HepG2 (cell line): Measurements from ENCODE around the gene SEC61A2. TPM values are rescaled to one million over a fixed set of nuclear protein-coding genes. Genes with fewer than 3 reads are reported as not detected.

Experiments used
- ATAC-seq: fragments of 200-7000 bp; cut with Tn5 transposase; 3 replicates; pipeline ENCODE4 v1.9.1; 2020; ENCODE audit warnings: mild to moderate bottlenecking, moderate library complexity
- BruUV-seq: library from RNA; stranded (reverse); fragments of 400-500 nt; replicated peaks from 2 replicates; lab custom pipeline; 2021; lab: Mats Ljungman, UMichigan
- CTCF ChIA-PET: fragments of 300-600 bp; formaldehyde crosslinking; extraction: SDS; loops from one replicate; lab custom pipeline; 2021; ENCODE audit warnings: low total read pairs, inconsistent platforms, low intra/inter-chr PET ratio; lab: Yijun Ruan, JAX
- POLR2A ChIA-PET: fragments of 350-600 bp; sonication (Branson Sonifier 250); formaldehyde crosslinking; loops from one replicate; lab custom pipeline; 2020; ENCODE audit warnings: antibody characterized with exemption, inconsistent platforms; lab: Yijun Ruan, JAX
- DNase-seq: peaks from one replicate; pipeline ENCODE4 v3.0.0-alpha.2; 2015; ENCODE audit warnings: low spot score
- FAIRE-seq: peaks from 3 replicates; lab custom pipeline; 2011; peaks lifted over from hg19 to GRCh38; lab: Jason Lieb, UNC
- H2AFZ ChIP-seq: one replicate; pipeline ENCODE4 v1.6.1; 2011; ENCODE audit warnings: low read length, inconsistent platforms
- H3K27ac ChIP-seq: fragments of 300-600 bp; 3 replicates; pipeline ENCODE4 v1.8.0; 2011; ENCODE audit warnings: mixed run types, mild to moderate bottlenecking, mixed read lengths, low read length, inconsistent platforms; ENCODE audit not compliant: insufficient read depth; ENCODE audit errors: extremely low read length
- H3K27me3 ChIP-seq, 2 experiments: fragments of 200-600 bp in 1 of 2; 2 replicates in 1 of 2; 3 replicates in 1 of 2; pipeline versions ENCODE4 v1.6.0 to v1.8.0; 2011; ENCODE audit warnings: low read length in 2 of 2, mild to moderate bottlenecking in 2 of 2, moderate library complexity in 2 of 2, inconsistent platforms in 1 of 2; ENCODE audit not compliant: insufficient read depth in 2 of 2, control insufficient read depth in 1 of 2
- H3K36me3 ChIP-seq, 2 experiments: fragments of 200-600 bp in 1 of 2; replicated peaks in 1 of 2; 2 replicates in 1 of 2; 3 replicates in 1 of 2; pipeline versions ENCODE4 v1.5.1 to v1.8.0; 2011; ENCODE audit warnings: low read length in 2 of 2, inconsistent platforms in 1 of 2; ENCODE audit not compliant: insufficient read depth in 2 of 2, control insufficient read depth in 1 of 2
- H3K4me1 ChIP-seq: 2 replicates; pipeline ENCODE4 v1.5.1; 2012; ENCODE audit warnings: low read length, inconsistent platforms; ENCODE audit not compliant: insufficient read depth
- H3K4me2 ChIP-seq: 2 replicates; pipeline ENCODE4 v1.6.0; 2011; ENCODE audit warnings: low read depth, low read length, inconsistent platforms
- H3K4me3 ChIP-seq, 3 experiments: fragments of 200-600 bp in 1 of 3; sonication (generic), shearing (Covaris generic) in 1 of 3; replicated peaks in 1 of 3; 2 replicates each; pipeline ENCODE4 v1.5.1; 2011 to 2016; ENCODE audit warnings: low read length in 3 of 3, inconsistent platforms in 2 of 3, low read depth in 2 of 3, mild to moderate bottlenecking in 2 of 3, control low read depth in 1 of 3, mixed read lengths in 1 of 3; ENCODE audit not compliant: insufficient read depth in 1 of 3
- H3K79me2 ChIP-seq: one replicate; pipeline ENCODE4 v1.6.1; 2011; ENCODE audit warnings: low read length, inconsistent platforms; ENCODE audit not compliant: insufficient read depth
- H3K9ac ChIP-seq: 2 replicates; pipeline ENCODE4 v1.6.0; 2011; ENCODE audit warnings: mild to moderate bottlenecking, low read depth, low read length, inconsistent platforms; ENCODE audit not compliant: insufficient read depth
- H3K9me3 ChIP-seq: 2 replicates; pipeline ENCODE4 v1.5.1; 2012; ENCODE audit warnings: mild to moderate bottlenecking, low read length
- H4K20me1 ChIP-seq: 2 replicates; pipeline ENCODE4 v1.6.0; 2011; ENCODE audit warnings: inconsistent platforms, mild to moderate bottlenecking, low read length, moderate library complexity; ENCODE audit not compliant: insufficient read depth
- AHR ChIP-seq: IDR thresholded peaks from 2 replicates; pipeline ENCODE4 v1.6.1; 2018; ENCODE audit warnings: missing genetic modification reagents, missing compliant biosample characterization
- EZH2 ChIP-seq: conservative IDR thresholded peaks from 2 replicates; pipeline ENCODE4 v1.6.1; 2012; ENCODE audit warnings: mild to moderate bottlenecking, low read depth, low read length, moderate library complexity
- HOXA5 ChIP-seq: sonication (generic); formaldehyde crosslinking; IDR thresholded peaks from 2 replicates; pipeline ENCODE4 v1.4.0; 2020; ENCODE audit warnings: missing genetic modification reagents
- ISX ChIP-seq: sonication (generic); formaldehyde crosslinking; conservative IDR thresholded peaks from 2 replicates; pipeline ENCODE4 v1.5.0; 2020; ENCODE audit warnings: missing genetic modification reagents
- KDM3A ChIP-seq: IDR thresholded peaks from 2 replicates; pipeline ENCODE4 v1.6.1; 2018; ENCODE audit warnings: low read depth, missing compliant biosample characterization
- RORA ChIP-seq: sonication (generic); formaldehyde crosslinking; IDR thresholded peaks from 2 replicates; pipeline ENCODE4 v1.5.0; 2020; ENCODE audit warnings: mild to moderate bottlenecking, missing genetic modification reagents, moderate library complexity
- SIX1 ChIP-seq: sonication (generic); formaldehyde crosslinking; IDR thresholded peaks from 2 replicates; pipeline ENCODE4 v1.4.0; 2020; ENCODE audit warnings: missing genetic modification reagents, borderline replicate concordance
- SRF ChIP-seq: IDR thresholded peaks from 2 replicates; pipeline ENCODE4 v1.6.1; 2011; ENCODE audit warnings: mild to moderate bottlenecking, low read depth, low read length, moderate library complexity
- YEATS4 ChIP-seq: sonication (generic); formaldehyde crosslinking; IDR thresholded peaks from 2 replicates; pipeline ENCODE4 v1.4.0; 2020; ENCODE audit warnings: missing genetic modification reagents, borderline replicate concordance
- ZNF10 ChIP-seq: sonication (generic); formaldehyde crosslinking; IDR thresholded peaks from 2 replicates; pipeline ENCODE4 v1.4.0; 2020; ENCODE audit warnings: mild to moderate bottlenecking, low read depth, missing genetic modification reagents, borderline replicate concordance
- ZNF24 ChIP-seq: fragments of 450-650 bp; IDR thresholded peaks from 2 replicates; pipeline ENCODE4 v1.6.1; 2017; ENCODE audit warnings: antibody characterized with exemption, mild to moderate bottlenecking
- ZNF547 ChIP-seq: sonication (generic); formaldehyde crosslinking; IDR thresholded peaks from 2 replicates; pipeline ENCODE4 v1.5.1; 2020; ENCODE audit warnings: mild to moderate bottlenecking, missing genetic modification reagents
- ZSCAN21 ChIP-seq: sonication (generic); formaldehyde crosslinking; IDR thresholded peaks from 2 replicates; pipeline ENCODE4 v1.8.0; 2022; ENCODE audit warnings: mild to moderate bottlenecking, missing genetic modification reagents, moderate library complexity, borderline replicate concordance
- WGBS: methylation state at CpG from one replicate; pipeline ENCODE4 v1.1.6; 2017; ENCODE audit warnings: low lambda C conversion rate; 5-methylcytosine and 5-hydroxymethylcytosine counted together
- in situ Hi-C: cut with HindIII; loops from 2 replicates; pipeline ENCODE4 v1.10.0; 2017; ENCODE audit warnings: low pct_unique_long_range_greater_than_20kb; ENCODE audit not compliant: extremely low pct_ligation_motif_present
- intact Hi-C: fragments of 100-400 bp; cut with micrococcal nuclease; formaldehyde crosslinking; loops from one replicate; pipeline ENCODE4 v1.10.0; 2022; ENCODE audit not compliant: unreplicated experiment
- polyA plus RNA-seq, 8 experiments: library from polyadenylated mRNA; depleted of rRNA in 3 of 8; stranded (reverse) in 7 of 8; unstranded in 1 of 8; fragments of >200 nt; fragmentation: Illumina TruSeq in 4 of 8; extraction: Trizol in 4 of 8; gene quantifications; 2 replicates each; pipeline versions ENCODE4 v1.2.1 to v1.2.3, GENCODE V29; 2011 to 2016; ENCODE audit warnings: low read depth in 4 of 8, missing spikeins in 1 of 8, mixed read lengths in 1 of 8; ENCODE audit not compliant: insufficient read depth in 1 of 8
- total RNA-seq, 5 experiments: library from RNA; depleted of rRNA; stranded (reverse); fragments of >200 nt; fragmentation: Illumina TruSeq; extraction: Trizol; gene quantifications; 2 replicates each; pipeline ENCODE4 v1.2.3, GENCODE V29; 2016; ENCODE audit warnings: low read depth in 1 of 5
- TF ChIP-seq, protein P1 (sequence below): sonication (generic); formaldehyde crosslinking; IDR thresholded peaks from 2 replicates; pipeline ENCODE4 v1.4.0; 2020; ENCODE audit warnings: missing genetic modification reagents, borderline replicate concordance
- TF ChIP-seq, protein P2 (sequence below): sonication (generic); formaldehyde crosslinking; IDR thresholded peaks from 2 replicates; pipeline ENCODE4 v1.8.1; 2023; ENCODE audit warnings: missing genetic modification reagents, mild to moderate bottlenecking, borderline replicate concordance
- TF ChIP-seq, protein P3 (sequence below): sonication (generic); formaldehyde crosslinking; IDR thresholded peaks from 2 replicates; pipeline ENCODE4 v1.4.0; 2020; ENCODE audit warnings: missing genetic modification reagents
- TF ChIP-seq, protein P4 (sequence below): sonication (generic); formaldehyde crosslinking; IDR thresholded peaks from 2 replicates; pipeline ENCODE4 v1.8.1; 2023; ENCODE audit warnings: mild to moderate bottlenecking, missing genetic modification reagents

The SEC61A2 gene
- total and polyA plus RNA-seq, 2 of the 13 experiments (the other 11 are each of a cell fraction or from before 2014, with no cell fraction given), result 5.5 to 7.4 TPM

DNA sequence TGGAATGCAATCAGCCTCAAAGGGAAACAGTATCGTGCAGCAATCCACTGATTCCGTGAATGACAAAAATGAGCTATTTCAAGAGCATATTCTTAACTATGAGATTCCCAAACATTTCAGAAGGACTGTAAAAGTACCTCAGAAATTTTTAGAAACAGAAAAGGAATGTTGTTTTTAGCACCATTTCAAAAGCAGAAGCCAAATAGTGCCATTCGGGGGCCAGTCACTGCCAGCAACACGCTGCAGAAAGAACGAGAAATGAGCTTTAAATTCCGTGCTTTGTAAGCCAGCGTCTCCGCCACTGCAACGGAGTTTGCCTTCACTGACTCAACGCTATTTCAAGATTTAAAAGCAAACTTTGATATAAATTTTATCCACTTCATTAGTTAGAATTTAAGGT lies 59.9 kb downstream of the SEC61A2 start:
- FAIRE-seq (no peak), DNase-seq (no peak), ATAC-seq (no peak)
- Histone ChIP-seq H3K4me2 (no peak overlapping the region), H3K36me3 (peaks cover 5 to 22% of the 10 kb centered on the region in 2 experiments), H3K9me3 (no peaks in the 10 kb centered on the region), H4K20me1 (no peaks in the 10 kb centered on the region), H3K27ac (no peak overlapping the region), H3K27me3 (no peaks in the 10 kb centered on the region), H2AFZ (no peak overlapping the region), H3K79me2 (peaks cover 44% of the 10 kb centered on the region), H3K9ac (no peak overlapping the region), H3K4me3 (no peak overlapping the region), H3K4me1 (peaks cover 44% of the 10 kb centered on the region)
- no TSS peak for BruUV-seq
- CTCF ChIA-PET, result no interaction called here
- intact Hi-C loops (no loop called here), in situ Hi-C loops (no loop called here)
- no peak for TF ChIP-seq SIX1 (CRISPR knock-in tag)
- no peak for TF ChIP-seq AHR (CRISPR knock-in tag)
- TF ChIP-seq RORA (CRISPR knock-in tag), result no peak
- TF ChIP-seq, protein P1, sequence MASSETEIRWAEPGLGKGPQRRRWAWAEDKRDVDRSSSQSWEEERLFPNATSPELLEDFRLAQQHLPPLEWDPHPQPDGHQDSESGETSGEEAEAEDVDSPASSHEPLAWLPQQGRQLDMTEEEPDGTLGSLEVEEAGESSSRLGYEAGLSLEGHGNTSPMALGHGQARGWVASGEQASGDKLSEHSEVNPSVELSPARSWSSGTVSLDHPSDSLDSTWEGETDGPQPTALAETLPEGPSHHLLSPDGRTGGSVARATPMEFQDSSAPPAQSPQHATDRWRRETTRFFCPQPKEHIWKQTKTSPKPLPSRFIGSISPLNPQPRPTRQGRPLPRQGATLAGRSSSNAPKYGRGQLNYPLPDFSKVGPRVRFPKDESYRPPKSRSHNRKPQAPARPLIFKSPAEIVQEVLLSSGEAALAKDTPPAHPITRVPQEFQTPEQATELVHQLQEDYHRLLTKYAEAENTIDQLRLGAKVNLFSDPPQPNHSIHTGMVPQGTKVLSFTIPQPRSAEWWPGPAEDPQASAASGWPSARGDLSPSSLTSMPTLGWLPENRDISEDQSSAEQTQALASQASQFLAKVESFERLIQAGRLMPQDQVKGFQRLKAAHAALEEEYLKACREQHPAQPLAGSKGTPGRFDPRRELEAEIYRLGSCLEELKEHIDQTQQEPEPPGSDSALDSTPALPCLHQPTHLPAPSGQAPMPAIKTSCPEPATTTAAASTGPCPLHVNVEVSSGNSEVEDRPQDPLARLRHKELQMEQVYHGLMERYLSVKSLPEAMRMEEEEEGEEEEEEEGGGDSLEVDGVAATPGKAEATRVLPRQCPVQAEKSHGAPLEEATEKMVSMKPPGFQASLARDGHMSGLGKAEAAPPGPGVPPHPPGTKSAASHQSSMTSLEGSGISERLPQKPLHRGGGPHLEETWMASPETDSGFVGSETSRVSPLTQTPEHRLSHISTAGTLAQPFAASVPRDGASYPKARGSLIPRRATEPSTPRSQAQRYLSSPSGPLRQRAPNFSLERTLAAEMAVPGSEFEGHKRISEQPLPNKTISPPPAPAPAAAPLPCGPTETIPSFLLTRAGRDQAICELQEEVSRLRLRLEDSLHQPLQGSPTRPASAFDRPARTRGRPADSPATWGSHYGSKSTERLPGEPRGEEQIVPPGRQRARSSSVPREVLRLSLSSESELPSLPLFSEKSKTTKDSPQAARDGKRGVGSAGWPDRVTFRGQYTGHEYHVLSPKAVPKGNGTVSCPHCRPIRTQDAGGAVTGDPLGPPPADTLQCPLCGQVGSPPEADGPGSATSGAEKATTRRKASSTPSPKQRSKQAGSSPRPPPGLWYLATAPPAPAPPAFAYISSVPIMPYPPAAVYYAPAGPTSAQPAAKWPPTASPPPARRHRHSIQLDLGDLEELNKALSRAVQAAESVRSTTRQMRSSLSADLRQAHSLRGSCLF (CRISPR knock-in tag), result no peak
- no peak for TF ChIP-seq EZH2
- TF ChIP-seq HOXA5 (CRISPR knock-in tag), result no peak
- TF ChIP-seq, protein P2, sequence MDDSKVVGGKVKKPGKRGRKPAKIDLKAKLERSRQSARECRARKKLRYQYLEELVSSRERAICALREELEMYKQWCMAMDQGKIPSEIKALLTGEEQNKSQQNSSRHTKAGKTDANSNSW (CRISPR knock-in tag), result no peak
- no peak for TF ChIP-seq ZNF10 (CRISPR knock-in tag)
- no peak for TF ChIP-seq ZNF547 (CRISPR knock-in tag)
- TF ChIP-seq, protein P3, sequence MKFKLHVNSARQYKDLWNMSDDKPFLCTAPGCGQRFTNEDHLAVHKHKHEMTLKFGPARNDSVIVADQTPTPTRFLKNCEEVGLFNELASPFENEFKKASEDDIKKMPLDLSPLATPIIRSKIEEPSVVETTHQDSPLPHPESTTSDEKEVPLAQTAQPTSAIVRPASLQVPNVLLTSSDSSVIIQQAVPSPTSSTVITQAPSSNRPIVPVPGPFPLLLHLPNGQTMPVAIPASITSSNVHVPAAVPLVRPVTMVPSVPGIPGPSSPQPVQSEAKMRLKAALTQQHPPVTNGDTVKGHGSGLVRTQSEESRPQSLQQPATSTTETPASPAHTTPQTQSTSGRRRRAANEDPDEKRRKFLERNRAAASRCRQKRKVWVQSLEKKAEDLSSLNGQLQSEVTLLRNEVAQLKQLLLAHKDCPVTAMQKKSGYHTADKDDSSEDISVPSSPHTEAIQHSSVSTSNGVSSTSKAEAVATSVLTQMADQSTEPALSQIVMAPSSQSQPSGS (CRISPR knock-in tag), result no peak
- no peak for TF ChIP-seq YEATS4
- TF ChIP-seq, protein P4, sequence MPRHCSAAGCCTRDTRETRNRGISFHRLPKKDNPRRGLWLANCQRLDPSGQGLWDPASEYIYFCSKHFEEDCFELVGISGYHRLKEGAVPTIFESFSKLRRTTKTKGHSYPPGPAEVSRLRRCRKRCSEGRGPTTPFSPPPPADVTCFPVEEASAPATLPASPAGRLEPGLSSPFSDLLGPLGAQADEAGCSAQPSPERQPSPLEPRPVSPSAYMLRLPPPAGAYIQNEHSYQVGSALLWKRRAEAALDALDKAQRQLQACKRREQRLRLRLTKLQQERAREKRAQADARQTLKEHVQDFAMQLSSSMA (CRISPR knock-in tag), result no peak
- no peak for TF ChIP-seq ZNF24
- no peak for TF ChIP-seq SRF
- no peak for TF ChIP-seq ISX (CRISPR knock-in tag)
- no peak for TF ChIP-seq KDM3A (CRISPR knock-in tag)
- no peak for TF ChIP-seq ZSCAN21 (CRISPR knock-in tag)
- WGBS, result 98% methylated on average over 10 of the region's 10 CpGs
- POLR2A ChIA-PET, result no interaction called here
